ENCODE data around the gene USP9Y. TPM values are rescaled to one million over a fixed set of nuclear protein-coding genes. Genes with fewer than 3 reads are reported as not detected.

Gene USP9Y
- total RNA-seq, 1 experiment from 2014 or later, result not detected

DNA sequence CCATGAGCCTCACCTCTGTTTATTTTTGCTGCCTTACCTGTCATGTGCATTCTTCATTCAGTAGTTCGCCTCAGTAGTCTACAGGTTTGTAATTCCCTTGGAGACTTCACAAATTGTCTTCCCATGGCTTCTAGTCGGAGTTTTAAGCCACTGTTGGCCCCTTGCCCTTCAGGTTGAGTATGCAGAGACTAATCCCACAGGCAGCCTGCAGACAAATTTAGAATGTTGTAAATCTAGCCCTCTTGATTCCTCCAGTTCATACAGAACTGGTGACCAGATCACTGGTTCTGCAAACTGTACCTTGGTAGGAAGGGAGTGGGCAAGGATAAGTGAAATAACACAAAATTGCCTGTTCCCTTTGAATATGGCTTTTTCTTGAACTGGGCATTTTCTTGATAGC is 33.0 kb downstream of the USP9Y start:
- ChIA-PET POLR2A (ENCODE audit: low non-redundant PET) (no interaction called here), CTCF (no interaction called here)
- no peaks in the 10 kb centered on the region for H3K9me3 ChIP-seq (ENCODE audit: low read depth, low read length, poor library complexity, severe bottlenecking)
- no peaks in the 10 kb centered on the region for H3K36me3 ChIP-seq (ENCODE audit: insufficient read depth, low read length, poor library complexity, severe bottlenecking)
- no peaks in the 10 kb centered on the region for H3K27me3 ChIP-seq (replicated peaks; ENCODE audit: insufficient read depth, low read depth, low read length, poor library complexity)
- intact Hi-C loops (cut with micrococcal nuclease; ENCODE audit: unreplicated experiment), result no loop called here
- no peak overlapping the region for H3K4me3 ChIP-seq (ENCODE audit: low read depth, low read length, poor library complexity, severe bottlenecking)
- no peak for TF ChIP-seq EZH2 (IDR thresholded peaks at IDR 0.05; ENCODE audit: borderline replicate concordance, low read depth, low read length, poor library complexity, severe bottlenecking)
- TF ChIP-seq, protein P1, sequence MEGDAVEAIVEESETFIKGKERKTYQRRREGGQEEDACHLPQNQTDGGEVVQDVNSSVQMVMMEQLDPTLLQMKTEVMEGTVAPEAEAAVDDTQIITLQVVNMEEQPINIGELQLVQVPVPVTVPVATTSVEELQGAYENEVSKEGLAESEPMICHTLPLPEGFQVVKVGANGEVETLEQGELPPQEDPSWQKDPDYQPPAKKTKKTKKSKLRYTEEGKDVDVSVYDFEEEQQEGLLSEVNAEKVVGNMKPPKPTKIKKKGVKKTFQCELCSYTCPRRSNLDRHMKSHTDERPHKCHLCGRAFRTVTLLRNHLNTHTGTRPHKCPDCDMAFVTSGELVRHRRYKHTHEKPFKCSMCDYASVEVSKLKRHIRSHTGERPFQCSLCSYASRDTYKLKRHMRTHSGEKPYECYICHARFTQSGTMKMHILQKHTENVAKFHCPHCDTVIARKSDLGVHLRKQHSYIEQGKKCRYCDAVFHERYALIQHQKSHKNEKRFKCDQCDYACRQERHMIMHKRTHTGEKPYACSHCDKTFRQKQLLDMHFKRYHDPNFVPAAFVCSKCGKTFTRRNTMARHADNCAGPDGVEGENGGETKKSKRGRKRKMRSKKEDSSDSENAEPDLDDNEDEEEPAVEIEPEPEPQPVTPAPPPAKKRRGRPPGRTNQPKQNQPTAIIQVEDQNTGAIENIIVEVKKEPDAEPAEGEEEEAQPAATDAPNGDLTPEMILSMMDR (conservative IDR thresholded peaks at IDR 0.05; ENCODE audit: low read depth, low read length), result no peak
- H3K27ac ChIP-seq (ENCODE audit: low read depth, low read length, poor library complexity, severe bottlenecking), result no peak overlapping the region
- no peaks in the 10 kb centered on the region for H3K4me1 ChIP-seq (ENCODE audit: insufficient read depth, low read length, poor library complexity, severe bottlenecking)
- no TSS peak for BruUV-seq (replicated peaks)
- DNase-seq (ENCODE audit: low spot score), result no peak

DNA sequence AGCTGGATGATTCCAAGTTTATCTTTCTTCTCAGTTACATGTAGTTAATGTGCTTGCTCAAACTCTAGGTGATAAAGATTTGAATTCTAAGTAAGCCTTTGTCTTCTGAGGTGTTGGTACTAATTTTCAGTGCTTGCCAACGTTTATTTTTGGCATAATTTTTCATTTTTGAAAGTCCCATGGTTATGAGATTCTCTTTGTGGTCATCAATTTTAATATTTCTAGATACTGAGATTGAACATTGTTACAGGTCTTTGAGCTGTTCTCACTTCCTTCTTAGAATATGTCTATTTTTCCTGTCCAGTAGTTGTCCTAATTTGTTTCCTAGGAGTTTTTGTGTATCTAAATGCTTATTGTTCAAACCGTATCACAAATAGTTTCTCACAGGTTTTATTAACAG is 40.4 kb downstream of the USP9Y start:
- no peak overlapping the region for H3K27ac ChIP-seq (ENCODE audit: low read depth, low read length, poor library complexity, severe bottlenecking)
- ChIA-PET CTCF (no interaction called here), POLR2A (ENCODE audit: low non-redundant PET) (no interaction called here)
- no peaks in the 10 kb centered on the region for H3K9me3 ChIP-seq (ENCODE audit: low read depth, low read length, poor library complexity, severe bottlenecking)
- H3K36me3 ChIP-seq (ENCODE audit: insufficient read depth, low read length, poor library complexity, severe bottlenecking), result no peaks in the 10 kb centered on the region
- intact Hi-C loops (cut with micrococcal nuclease; ENCODE audit: unreplicated experiment), result no loop called here
- no peak overlapping the region for H3K4me3 ChIP-seq (ENCODE audit: low read depth, low read length, poor library complexity, severe bottlenecking)
- BruUV-seq (replicated peaks), result no TSS peak
- DNase-seq (ENCODE audit: low spot score), result no peak
- no peaks in the 10 kb centered on the region for H3K4me1 ChIP-seq (ENCODE audit: insufficient read depth, low read length, poor library complexity, severe bottlenecking)
- H3K27me3 ChIP-seq (replicated peaks; ENCODE audit: insufficient read depth, low read depth, low read length, poor library complexity), result no peaks in the 10 kb centered on the region
- TF ChIP-seq, protein P1 (conservative IDR thresholded peaks at IDR 0.05; ENCODE audit: low read depth, low read length), result no peak
- TF ChIP-seq EZH2 (IDR thresholded peaks at IDR 0.05; ENCODE audit: borderline replicate concordance, low read depth, low read length, poor library complexity, severe bottlenecking), result no peak

DNA sequence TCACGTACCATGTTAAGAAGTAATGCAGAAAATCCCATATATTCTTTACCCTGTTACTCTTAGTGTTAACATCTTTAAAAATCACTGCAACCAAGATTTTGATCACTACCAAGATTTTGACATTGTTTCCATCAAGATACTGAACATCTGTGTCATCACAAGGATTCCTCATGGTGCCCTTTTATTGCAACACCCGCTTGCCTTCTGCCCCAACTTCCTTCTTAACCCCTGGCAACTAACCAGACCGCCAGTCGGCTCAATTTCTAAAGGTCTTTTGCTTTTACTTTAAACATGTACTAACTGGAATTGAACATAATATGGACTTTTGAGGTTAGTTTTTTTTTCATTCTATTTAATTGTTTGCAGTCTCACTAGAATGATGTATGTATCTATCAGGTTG is 41.7 kb downstream of the USP9Y start:
- no peaks in the 10 kb centered on the region for H3K9me3 ChIP-seq (ENCODE audit: low read depth, low read length, poor library complexity, severe bottlenecking)
- H3K4me3 ChIP-seq (ENCODE audit: low read depth, low read length, poor library complexity, severe bottlenecking), result no peak overlapping the region
- H3K27me3 ChIP-seq (replicated peaks; ENCODE audit: insufficient read depth, low read depth, low read length, poor library complexity), result no peaks in the 10 kb centered on the region
- POLR2A ChIA-PET (ENCODE audit: low non-redundant PET), result no interaction called here
- no peaks in the 10 kb centered on the region for H3K36me3 ChIP-seq (ENCODE audit: insufficient read depth, low read length, poor library complexity, severe bottlenecking)
- CTCF ChIA-PET, result no interaction called here
- BruUV-seq (replicated peaks), result no TSS peak
- intact Hi-C loops (cut with micrococcal nuclease; ENCODE audit: unreplicated experiment), result no loop called here
- no peaks in the 10 kb centered on the region for H3K4me1 ChIP-seq (ENCODE audit: insufficient read depth, low read length, poor library complexity, severe bottlenecking)
- H3K27ac ChIP-seq (ENCODE audit: low read depth, low read length, poor library complexity, severe bottlenecking), result no peak overlapping the region
- no peak for DNase-seq (ENCODE audit: low spot score)
- TF ChIP-seq, protein P1 (conservative IDR thresholded peaks at IDR 0.05; ENCODE audit: low read depth, low read length), result no peak
- TF ChIP-seq EZH2 (IDR thresholded peaks at IDR 0.05; ENCODE audit: borderline replicate concordance, low read depth, low read length, poor library complexity, severe bottlenecking), result no peak
